GM23248 (cell line): ENCODE measurements around the gene RARG.

Source experiments
- EZH2 ChIP-seq: fragments of 200-600 bp; sonication (generic); IDR thresholded peaks from 2 replicates; pipeline ENCODE4 v1.6.1; 2018; ENCODE audit warnings: antibody characterized with exemption, mild to moderate bottlenecking; ENCODE audit not compliant: insufficient read depth, poor library complexity, severe bottlenecking
- EZH2phosphoT487 ChIP-seq: fragments of 200-600 bp; sonication (generic); IDR thresholded peaks from 2 replicates; pipeline ENCODE4 v1.6.1; 2018; ENCODE audit warnings: antibody characterized with exemption, moderate library complexity, mild to moderate bottlenecking, low read depth; ENCODE audit not compliant: insufficient read depth

GRCh38 chr12:53218551-53219291 lies 13.3 kb downstream of the RARG start:
- TF ChIP-seq EZH2 (no peak), EZH2phosphoT487 (no peak)
